Vagina (tissue), 2 donors: Measurements from ENCODE around the gene TBL3.

Source experiments
- CTCF ChIP-seq, 3 experiments: fragments of 450-650 bp in 2 of 3; fragments of 200-600 bp in 1 of 3; sonication (generic) in 1 of 3; IDR thresholded peaks; one replicate each; pipeline ENCODE4 v1.5.1; 2017 to 2019; ENCODE audit warnings: antibody characterized with exemption in 3 of 3, mild to moderate bottlenecking in 2 of 3, moderate library complexity in 2 of 3
- POLR2A ChIP-seq, 2 donors: fragments of 450-650 bp; IDR thresholded peaks; one replicate each; pipeline ENCODE4 v1.6.1; 2017; ENCODE audit warnings: antibody characterized with exemption in 2 of 2, mild to moderate bottlenecking in 2 of 2, moderate library complexity in 2 of 2
- POLR2AphosphoS5 ChIP-seq, 2 donors: sonication (generic); formaldehyde crosslinking; IDR thresholded peaks; one replicate each; pipeline ENCODE4 v1.9.0; 2017; ENCODE audit warnings: antibody characterized with exemption in 2 of 2, mild to moderate bottlenecking in 2 of 2, low read depth in 1 of 2; ENCODE audit not compliant: insufficient read depth in 1 of 2

DNA sequence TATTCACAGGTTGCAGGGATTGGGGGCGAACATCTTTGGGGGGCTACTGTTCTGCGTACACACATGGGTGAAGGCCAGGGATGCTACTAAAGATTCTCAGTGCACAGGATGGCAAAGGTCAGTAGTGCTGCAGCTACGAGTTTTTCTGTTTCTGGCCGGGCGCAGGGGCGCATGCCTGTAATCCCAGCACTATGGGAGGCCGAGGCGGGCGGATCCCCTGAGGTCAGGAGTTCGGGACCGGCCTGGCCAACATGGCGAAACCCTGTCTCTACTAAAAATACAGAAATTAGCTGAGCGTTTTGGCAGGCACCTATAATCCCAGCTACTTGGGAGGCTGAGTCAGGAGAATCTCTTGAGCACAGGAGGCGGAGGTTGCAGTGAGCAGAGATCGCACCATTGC, 41.7 kb downstream of the TBL3 start:
- TF ChIP-seq POLR2A (IDR thresholded peaks at IDR 0.05) (no peak), CTCF (IDR thresholded peaks at IDR 0.05) (no peak), POLR2AphosphoS5 (IDR thresholded peaks at IDR 0.05; ENCODE audit: insufficient read depth in 1 of 2, low read depth in 1 of 2) (no peak)
